SHP77 (cell line): Measurements from ENCODE around the gene IDUA.

Experiments
- DNase-seq, 2 experiments: peaks; one replicate each; lab custom pipeline; 2025; lab: John Stamatoyannopoulos, UW

The IDUA gene

DNA sequence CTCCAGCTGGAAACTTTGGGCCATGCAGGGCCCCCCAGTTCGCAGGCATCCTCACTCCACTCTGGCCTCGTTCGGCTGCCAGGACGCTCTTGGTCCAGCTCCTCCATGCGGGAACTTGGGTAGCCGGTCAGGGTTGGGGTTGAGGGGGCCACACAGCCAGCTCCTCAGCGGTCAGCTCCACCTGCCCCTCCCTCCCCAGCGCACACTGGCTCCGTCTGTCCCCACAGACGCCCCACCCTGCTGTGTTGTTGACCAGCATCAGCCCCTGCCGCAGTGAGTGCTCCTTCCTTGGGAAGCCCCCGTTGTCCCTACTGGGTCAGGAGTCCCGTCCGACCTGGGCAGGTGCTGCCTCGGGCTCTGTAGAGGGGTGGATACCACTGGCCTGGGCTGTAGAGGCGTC lies 30.4 kb downstream of the IDUA start:
- DNase-seq, result no peak

DNA sequence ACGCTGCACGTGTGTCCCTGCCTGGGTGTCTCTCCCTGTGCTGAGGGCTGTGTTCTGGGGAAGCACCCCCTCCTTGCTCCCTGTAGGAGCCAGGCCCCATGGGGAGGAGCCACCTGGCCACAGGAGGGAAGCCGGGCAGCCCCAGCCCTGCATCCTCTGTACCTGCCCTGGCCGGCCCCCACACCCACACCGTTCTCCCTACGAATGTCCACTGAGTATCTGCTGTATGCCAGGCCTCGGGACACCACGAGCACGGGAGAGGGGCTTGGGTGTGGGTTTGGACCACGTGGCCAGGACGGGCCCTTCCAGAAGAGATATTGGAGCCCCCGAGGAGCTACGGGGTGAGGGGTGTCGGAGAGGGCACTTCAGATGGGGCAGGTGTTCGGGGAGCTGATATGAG lies 30.9 kb downstream of the IDUA start:
- DNase-seq, result no peak

DNA sequence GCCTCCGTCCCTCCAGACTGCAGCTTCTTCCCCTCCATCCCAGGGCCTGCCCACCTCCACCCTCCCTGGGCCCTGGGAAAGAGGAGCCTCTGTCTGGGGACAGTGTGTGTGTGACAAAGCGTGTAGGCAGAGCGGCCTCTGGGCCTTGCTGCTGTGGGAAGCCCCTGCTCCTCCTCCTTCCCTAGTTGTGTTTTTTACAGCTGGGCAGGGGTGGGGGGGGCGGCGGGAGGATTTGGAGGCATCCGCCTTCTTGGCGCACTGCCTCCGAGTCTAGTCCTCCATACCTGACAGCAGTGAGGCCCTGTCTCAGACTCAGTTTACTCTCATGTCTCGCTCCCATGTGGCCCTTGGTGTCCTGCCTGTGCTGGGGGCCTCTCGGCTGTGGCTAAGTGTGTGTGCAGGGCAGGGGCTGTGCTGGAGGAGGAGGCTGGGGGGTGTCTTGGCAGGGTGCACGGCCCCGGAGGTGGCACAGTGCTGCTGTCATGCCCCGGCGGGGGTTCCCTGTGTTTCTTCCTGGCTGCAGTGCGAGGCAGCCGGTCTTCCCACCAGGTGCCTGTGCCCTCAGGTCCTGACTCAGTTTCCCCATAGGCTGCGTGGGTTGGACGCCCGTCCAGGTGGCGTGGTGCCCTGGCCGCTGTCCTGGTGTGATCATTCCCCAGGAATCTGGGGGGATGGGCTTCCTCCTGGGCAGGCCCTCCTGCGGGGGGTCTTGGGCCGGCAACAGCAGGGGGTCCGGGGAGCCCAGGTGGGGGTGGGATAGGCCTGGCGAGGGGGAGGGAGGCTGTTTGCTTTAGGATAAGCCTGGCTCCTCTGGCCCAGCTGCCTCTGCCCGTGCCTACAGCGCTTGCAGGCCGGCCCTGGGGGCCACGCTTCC lies 31.5 kb downstream of the IDUA start:
- DNase-seq, result no peak

DNA sequence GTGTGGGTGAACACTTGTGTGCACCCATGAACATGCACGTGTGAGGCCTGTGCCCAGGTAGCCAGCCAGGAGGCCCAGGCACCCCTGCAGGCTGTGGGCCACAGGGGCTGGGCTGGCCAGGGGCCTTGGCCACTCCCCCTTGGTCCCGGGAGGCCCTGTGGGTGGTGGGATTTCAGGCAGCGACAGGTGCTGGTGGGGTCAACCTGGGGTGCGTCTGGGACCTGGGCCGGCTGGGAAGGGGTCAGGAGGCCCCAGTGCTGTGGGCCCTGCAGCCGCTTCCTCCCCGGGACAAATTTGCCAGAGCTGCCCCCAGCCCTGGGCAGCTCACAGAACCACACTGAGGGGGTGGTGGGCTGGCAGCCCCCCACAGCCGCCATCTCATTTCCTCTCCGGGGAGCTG lies 32.5 kb downstream of the IDUA start:
- DNase-seq, result no peak

DNA sequence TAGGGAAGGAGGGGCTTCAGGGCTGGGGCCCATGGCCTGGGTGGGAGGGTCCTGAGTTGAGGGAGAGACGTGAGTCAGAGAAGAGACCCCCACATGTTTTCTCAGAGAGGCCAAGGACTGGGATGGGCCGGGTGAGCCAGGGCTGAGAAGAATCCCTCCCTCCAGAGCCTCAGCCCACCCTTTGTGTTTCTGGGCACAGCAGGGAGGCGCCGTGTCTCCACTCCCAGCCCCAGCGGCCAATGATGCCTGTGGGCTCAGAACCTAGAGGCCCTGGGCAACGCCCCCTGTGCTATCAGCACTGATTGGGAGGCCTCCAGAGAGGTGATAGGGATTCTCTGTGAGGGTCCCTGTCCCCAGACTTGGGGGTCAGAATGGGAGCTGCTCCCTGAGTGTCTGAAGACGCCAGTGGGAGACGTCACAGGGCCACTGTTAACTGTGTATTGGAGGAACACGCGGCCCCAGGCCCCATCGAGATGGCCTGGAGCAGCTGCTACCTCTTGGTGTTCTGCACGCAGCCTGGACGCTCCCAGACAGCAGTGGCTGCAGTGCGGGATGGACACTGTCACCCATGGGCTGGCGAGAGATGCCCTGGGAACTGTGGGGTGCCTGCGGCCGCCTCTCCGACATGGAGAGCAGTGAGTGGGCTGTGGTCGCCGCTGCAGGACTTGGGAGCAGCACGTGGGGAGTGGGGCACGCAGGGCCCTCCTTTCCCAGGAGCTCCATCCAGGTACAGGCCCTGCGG lies 33.1 kb downstream of the IDUA start:
- no peak for DNase-seq

DNA sequence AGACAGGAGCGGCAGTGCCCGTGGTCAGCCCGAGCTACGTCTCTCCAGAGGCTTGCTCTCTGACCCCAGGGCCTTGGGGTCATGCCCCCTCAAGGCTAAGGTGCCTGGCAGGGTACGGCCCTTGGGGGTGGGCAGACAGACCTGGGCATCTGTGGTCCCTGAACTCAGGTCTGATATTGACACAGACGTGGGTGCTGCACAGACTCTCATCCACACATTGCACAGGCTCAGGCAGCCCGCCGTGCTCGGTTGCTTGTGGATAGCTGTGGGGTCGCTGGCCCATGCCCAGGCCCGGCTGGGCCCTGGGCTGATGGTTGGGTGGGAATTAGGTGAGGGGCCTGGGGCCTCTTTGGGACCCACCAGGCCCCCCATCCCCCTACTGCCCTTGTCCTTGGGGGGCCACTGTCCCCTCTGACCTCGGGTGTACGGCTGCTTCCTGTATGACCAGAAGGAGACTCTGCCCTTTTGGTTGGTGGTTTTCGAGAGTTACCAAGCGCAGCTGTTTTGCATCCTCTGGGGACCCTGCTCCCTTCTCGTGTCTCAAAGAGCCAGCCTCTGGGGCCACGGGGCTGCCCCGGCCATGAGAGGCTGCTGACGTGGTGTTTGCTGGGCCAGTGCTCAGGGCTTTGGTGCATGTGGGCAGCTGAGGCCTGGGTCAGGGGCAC lies 34.7 kb downstream of the IDUA start:
- no peak for DNase-seq

DNA sequence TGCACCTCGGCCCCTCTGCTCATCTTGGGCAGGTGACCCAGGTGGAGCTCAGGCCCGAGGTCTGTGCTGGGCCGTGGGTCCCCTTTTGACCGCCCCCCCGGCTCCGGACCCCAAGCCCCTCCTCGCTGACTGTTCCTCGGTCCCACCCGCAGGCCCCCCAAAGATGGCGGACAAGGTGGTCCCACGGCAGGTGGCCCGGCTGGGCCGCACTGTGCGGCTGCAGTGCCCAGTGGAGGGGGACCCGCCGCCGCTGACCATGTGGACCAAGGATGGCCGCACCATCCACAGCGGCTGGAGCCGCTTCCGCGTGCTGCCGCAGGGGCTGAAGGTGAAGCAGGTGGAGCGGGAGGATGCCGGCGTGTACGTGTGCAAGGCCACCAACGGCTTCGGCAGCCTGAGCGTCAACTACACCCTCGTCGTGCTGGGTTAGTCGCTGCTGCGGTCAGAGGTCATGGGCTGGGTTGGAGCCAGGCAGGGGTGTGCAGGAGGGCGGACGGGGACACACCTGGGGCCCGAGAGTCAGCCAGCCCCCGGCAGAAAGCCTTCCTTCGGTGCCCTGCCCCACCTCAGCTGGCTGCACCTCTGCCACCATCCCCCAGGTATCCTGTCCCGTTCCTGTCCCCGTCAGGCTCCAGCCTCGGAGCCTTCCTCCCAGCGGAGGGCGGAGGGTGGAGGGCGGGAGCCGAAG lies 35.4 kb downstream of the IDUA start:
- no peak for DNase-seq

DNA sequence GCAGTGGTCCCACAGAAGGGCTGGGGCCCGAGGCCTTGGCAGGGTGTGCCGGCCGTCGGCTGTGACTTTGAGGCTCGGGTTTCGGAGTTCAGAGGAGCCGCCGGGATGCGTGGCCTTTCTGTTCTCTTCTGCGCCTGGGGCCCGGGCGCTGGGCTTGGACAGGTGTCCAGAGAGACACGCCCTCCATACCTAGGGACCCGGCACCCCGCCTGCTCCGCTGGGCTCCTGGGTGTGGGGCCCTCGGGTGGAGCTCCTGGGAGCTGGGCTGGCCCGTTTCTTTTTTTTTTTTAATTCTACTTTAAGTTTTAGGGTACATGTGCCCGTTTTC lies 35.9 kb downstream of the IDUA start:
- no peak for DNase-seq

DNA sequence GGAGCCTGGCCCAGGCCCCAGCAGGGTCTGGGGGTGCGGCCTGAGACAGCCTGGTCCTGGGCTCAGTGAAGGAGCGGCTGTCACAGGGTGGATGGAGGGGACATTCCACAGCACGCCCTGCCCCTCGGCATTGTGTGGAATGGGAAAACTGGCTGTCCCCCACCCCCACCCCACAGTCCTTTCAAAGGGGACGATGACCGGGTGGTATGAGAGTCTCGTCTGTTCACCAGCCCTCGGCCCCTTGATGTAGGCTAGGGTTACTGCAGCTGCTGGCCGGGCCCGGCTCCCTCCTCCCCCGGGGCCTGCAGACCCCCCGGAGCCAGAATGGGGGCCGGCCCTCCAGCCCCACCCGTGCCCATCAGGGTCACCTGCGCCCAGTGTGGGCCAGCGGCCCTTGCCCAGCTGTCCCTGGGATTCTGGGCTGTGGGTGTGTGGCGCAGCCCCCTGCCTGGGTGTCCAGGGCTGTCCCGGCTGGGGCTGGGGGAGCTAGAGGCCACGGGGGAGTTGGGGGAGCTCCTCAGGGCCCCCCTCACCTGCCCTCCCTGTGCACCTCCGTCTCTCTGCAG lies 36.3 kb downstream of the IDUA start:
- DNase-seq, result no peak

DNA sequence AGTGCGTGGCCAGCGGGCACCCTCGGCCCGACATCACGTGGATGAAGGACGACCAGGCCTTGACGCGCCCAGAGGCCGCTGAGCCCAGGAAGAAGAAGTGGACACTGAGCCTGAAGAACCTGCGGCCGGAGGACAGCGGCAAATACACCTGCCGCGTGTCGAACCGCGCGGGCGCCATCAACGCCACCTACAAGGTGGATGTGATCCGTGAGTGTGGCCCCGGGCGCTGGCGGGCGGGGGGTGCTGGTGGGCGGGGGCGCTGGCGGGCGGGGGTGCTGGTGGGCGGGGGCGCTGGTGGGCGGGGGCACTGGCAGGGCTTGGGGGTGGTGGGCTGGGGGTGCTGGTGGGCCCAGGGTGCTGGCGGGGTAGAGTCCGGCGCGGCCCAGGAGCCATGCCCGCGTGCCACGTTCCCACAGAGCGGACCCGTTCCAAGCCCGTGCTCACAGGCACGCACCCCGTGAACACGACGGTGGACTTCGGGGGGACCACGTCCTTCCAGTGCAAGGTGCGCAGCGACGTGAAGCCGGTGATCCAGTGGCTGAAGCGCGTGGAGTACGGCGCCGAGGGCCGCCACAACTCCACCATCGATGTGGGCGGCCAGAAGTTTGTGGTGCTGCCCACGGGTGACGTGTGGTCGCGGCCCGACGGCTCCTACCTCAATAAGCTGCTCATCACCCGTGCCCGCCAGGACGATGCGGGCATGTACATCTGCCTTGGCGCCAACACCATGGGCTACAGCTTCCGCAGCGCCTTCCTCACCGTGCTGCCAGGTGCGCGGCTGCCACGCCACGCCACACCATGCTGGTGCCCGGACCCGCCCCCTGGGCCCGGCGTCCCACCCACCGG lies 37.3 kb downstream of the IDUA start:
- DNase-seq, result no peak

DNA sequence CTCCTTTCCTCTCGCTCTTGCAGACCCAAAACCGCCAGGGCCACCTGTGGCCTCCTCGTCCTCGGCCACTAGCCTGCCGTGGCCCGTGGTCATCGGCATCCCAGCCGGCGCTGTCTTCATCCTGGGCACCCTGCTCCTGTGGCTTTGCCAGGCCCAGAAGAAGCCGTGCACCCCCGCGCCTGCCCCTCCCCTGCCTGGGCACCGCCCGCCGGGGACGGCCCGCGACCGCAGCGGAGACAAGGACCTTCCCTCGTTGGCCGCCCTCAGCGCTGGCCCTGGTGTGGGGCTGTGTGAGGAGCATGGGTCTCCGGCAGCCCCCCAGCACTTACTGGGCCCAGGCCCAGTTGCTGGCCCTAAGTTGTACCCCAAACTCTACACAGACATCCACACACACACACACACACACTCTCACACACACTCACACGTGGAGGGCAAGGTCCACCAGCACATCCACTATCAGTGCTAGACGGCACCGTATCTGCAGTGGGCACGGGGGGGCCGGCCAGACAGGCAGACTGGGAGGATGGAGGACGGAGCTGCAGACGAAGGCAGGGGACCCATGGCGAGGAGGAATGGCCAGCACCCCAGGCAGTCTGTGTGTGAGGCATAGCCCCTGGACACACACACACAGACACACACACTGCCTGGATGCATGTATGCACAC lies 38.2 kb downstream of the IDUA start:
- no peak for DNase-seq

DNA sequence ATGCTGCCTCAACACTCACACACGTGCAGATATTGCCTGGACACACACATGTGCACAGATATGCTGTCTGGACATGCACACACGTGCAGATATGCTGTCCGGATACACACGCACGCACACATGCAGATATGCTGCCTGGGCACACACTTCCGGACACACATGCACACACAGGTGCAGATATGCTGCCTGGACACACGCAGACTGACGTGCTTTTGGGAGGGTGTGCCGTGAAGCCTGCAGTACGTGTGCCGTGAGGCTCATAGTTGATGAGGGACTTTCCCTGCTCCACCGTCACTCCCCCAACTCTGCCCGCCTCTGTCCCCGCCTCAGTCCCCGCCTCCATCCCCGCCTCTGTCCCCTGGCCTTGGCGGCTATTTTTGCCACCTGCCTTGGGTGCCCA lies 39.3 kb downstream of the IDUA start:
- no peak for DNase-seq

DNA sequence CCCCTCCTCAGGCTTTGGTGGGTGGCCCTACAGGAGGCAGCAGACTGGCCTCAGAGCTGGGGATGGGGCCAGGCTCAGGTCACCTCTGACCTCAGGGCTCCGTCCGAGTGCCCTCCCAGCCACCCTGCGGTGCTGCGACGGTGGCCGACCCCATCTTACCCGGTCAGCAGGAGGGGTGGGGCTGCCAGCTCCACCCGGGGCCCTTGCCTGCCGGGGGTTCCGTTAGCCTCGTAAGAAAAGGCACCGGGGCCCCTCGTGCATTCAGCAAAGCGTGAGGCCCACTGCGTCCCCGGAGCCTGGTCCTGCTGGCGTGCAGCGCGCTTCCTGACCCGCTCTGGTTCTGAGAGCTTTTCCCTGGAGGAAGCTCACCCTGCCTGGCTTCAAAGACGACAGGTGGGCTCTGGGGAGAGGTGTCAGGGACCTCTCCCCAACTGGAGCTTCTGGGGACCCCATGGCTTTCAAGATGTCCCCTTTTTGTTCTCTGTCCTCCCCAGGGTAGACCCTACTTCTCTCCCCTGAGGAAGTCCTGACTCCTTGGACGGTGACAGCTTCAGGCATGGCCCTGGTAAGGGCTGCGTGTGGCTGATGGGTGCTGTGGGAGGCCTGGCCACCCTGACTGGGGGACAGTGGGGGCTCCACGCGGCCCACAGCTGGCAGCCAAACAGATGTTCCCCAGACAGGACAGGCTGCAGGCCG lies 40.5 kb downstream of the IDUA start:
- no peak for DNase-seq

DNA sequence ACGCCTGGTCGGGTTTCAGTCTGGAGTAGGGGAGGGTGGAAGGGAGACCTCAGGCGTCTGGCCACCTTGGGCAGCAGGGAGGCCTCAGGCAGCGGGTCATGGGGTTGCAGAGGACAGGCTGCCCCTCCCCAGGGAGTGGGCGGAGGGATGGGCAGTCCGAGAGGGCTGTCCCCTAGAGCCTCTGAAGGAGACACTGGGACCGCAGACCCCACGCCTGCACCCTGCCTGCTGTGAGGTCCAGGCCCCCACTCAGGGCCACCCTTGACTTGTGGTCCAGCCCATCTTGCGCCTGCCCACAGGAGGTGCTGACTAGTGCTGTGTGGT lies 41.0 kb downstream of the IDUA start:
- no peak for DNase-seq

DNA sequence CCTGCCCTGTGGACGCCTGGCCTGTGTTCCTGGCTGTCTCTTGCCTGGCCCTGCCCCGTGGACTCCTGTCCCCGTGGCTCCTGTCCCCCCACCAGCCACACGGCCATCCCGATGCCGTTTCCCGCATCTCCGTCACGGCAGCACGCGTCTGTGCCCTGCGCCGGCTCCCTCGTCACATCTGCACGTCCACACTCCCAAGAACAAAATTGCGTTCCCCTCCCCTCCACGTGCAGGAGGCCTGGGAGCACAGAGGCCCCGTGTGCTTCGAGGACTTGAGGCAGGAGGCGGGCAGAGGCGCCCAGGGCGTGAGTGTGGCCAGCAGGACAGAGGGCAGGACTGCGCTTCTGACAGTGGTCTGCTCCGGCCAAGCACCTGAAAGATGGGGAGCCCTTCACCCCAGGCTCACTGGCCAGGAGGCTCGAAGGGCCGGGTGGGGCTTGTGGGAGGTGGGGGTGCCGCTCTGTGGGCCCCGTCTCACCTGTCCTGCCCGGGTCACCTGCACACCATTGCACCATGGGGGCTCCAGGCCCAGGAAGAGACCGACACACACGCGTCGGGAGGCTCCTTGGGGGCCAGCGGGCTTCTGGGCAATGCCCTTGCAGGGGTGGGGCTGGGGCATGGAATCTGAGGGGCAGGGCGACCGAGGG lies 41.9 kb downstream of the IDUA start:
- DNase-seq, result no peak

DNA sequence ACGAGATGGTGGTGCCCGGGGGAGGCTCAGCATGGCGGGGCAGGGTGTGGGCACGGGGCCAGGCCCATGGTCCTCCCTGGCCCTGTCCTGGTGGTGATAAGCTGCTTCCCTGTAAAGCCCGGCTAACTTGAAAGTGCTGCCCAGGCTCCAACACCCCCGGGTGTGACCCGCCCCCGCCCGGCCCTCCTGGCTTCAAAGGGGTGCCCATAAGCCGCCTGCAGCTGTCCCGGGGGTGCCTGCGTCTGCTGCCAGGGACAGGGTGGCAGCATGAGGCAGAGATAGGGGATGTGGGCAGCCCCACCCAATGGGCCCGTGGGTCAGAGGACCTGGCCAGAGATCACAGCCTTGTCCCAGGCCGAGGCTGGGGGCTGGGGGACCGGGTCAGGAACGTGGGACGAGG lies 42.7 kb downstream of the IDUA start:
- no peak for DNase-seq

DNA sequence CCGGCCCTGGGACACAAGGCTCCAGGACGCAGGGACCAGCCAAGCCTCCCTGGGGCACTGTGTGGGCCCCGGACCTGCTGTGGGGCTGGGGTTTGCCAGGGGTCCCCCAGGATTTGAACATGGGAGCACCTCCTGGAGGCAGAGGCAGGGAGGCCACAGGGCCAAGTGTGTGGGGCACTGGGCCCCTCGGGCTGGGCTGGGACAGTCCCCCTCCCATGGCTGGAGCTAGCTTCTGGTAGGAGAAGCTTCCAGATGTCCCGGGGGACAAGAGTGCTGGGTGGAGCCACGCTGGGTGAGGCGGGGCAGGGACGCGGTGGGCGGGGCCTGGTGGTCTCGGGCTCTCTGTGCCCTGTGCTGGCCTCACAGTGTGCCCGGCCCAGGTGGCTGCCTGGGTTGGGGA lies 43.2 kb downstream of the IDUA start:
- no peak for DNase-seq

DNA sequence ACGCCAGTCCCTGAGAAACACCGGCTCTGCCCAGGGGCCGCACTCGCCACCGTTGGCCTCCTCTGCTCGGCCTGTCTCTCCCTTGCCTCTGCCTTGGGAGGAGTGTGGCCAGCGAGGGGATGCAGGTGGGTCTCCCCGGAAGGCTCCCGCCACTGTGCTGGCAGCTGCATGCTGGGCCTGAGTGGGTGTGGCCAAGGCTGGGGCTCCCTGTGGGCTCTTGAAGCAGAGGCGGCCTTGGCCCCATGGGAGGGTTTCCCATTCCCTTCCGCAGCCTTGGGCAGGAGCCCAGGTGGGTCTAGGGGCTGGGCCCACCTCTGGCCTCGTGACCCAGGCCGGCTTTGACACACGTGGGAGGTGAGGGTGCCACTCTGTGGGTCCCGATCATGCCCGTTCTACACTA lies 43.7 kb downstream of the IDUA start:
- no peak for DNase-seq

DNA sequence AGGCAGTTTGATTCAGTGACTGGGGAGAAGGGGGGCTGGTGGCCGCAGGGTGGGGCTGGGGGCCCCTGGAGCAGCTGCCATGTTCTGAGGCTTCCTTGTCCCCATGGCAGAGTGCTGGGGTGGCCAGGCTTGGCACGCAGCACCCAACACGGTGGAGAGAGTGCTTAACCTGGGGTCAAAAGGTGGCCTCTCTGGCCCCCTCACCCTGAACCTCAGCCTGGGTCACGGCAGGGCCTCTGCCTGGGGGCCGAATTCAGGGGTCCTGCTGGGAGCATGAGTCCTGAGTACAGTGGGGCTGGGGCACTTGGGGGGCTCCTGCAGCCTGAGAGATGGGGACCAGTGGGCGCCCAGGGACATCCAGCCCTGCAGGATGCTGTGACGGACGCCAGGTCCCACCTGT lies 44.5 kb downstream of the IDUA start:
- no peak for DNase-seq
